Stimulated activated CD4-positive, alpha-beta T cell treated with anti-CD3 and anti-CD28 coated beads, Interleukin-2, amount 100 ng/mL, for 4 hours (primary cell): Measurements from ENCODE around the gene FAM217A.
"Not testable (repeated sequence)": the region's sequence is repeated elsewhere in the genome, so short reads cannot be mapped to it uniquely, and the experiment has no call there.

Experiments used
- DNase-seq: peaks from one replicate; pipeline ENCODE4 v3.0.0-alpha.2; 2020; ENCODE audit warnings: low read depth

Gene FAM217A, protein sequence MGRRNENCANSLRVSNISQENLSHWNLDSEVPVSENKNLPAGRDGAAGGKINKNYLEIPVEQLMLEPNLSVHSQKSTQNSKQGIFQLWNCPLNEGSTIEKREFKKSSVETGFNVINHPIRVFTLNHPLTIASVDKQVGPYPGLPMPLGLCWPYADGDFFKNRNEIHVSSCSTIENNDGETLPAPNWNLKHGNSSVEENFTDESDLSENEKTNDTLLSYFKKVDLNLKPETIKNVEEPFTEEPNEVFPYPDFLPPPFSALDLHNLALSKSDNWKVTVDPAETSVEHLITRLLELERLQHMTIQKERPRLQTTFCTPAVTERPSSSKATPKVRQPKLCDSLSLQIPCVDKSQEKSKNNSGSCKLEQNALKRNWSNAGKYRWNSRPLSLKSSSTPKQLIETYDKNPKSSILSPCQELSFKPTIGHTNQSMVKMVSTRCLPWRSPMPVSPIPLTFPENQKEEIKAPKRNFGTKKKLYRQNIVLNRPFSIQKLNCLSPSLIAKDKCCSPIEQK

DNA sequence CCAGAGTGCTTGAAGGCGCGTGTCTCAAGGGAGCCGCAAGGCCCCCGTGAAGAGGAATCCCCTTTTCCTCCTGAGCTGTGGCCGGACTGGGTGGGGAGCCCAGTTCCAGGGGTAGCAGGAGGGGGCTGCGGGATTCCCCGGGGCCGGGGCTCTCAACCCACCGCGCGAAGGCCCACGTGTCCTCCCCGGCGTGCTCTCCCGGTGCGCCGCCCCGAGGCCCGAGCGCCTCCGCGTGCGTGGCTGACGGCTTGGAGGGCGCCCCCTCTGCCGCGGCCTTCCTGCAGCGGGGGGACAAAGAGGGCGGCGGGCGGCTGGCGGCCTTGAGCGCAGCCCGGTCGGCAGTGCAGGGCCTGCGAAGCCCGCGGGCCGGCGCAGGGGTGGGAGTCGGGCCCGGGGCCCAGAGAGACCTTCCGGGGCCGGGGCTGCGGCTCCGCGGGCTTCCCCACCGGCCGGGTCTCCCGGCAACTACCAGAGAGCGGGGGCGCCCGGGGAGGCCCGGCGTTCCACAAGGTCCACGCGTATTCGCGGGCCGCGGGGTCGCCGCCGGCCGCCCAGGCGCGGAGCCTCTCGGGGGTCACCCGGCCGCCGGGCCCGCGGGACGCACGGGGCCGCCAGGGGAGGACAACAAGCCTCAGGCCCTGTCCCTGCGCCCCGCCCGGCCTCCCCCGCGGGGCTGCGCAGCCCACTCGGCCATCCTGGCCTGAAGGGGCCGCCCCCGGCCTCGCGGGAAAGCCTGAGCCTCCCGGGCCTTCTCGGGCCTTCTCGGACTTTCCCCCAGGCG, at the start of gene FAM217A:
TSS of gene FAM217A (minus strand) at position 447 of the 781 bp plus-strand sequence. CDS start 1,723 bp downstream, outside the sequence.
- DNase-seq = no peak

GRCh38 chr6:4128072-4128471, 49.1 kb upstream of the FAM217A start:
- no peak for DNase-seq

DNA sequence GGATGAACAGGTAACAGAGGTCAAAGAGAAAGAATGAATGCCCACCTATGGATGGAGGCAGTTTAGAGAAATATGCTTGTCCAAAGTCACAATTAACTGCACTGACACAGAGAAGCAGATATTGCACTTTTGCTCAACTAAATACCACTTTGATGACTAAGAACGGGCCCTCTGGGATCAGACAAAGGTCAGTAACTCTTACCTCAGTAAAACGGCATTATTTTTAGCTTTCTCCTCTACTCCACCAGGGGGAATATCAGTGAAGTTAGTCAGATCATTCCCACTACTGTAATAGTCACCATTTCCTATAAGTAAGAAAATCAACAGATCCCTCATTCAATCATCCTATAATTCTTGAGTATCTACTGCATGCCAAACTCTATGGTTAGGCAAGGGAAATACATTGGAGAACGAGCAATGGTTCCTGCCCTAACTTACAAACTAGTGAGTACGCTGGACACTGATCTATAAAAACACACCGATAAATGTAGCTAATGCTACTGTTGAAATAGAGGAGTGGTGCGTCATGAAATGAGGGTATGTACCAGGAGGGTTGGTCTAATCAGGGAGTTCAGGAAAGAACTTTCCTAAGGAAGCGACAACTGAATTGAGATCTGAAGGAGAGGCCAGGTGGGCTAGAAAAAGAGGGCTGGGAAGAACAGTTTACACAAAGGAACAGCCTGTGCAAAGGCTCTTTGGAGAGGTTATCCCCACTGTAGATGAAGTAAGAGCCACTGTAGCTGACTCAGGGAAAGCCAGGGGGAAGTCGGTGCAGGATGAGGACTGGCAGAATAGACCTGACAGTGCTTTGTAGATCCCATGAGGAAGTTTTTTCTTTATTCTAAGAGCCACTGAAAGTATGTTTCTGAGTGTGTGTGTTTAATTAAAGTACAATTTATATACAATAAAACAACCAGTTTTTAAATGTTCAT, 47.3 kb upstream of the FAM217A start:
- no peak for DNase-seq

DNA sequence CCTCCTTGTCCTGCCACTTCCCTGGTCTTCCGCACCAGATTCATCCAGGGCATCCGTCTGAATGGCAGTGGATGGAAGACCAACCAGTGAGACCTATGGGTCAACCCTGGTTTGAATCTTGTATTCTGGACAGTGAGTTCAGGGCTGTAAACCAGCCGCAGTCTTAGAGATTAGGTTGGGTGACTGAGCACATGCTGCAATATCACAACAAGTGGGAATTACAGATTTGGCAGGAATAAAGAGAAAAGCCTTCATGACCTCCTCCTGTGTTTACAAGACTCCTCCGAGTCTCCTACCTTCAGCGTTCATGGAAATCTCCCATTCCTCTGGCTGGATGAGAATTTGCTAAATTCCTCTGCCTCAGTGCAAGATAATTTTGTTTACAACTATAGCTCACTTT, 46.6 kb upstream of the FAM217A start:
- no peak for DNase-seq

- DNase-seq = no peak
Observed at GRCh38 chr6:4124351-4124750, 45.4 kb upstream of the FAM217A start.

DNA sequence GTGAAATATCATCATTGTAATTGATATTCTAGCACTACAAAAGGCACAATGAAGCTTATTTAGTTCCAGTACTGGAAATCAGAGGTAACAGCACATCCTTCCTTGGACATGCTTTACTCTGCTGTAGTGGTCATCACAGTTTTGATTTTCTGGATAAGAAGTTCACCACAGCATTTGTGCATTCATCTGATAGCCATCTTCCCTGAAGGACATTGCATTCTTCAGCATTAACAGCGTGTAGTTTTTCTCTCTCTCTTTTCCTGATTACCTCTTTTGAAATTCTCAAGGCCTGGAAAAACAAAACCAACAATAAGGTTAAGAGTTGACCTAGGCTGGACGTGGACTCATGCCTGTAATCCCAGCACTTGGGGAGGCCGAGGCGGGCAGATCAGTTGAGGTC, 36.8 kb upstream of the FAM217A start:
- DNase-seq = no peak

DNA sequence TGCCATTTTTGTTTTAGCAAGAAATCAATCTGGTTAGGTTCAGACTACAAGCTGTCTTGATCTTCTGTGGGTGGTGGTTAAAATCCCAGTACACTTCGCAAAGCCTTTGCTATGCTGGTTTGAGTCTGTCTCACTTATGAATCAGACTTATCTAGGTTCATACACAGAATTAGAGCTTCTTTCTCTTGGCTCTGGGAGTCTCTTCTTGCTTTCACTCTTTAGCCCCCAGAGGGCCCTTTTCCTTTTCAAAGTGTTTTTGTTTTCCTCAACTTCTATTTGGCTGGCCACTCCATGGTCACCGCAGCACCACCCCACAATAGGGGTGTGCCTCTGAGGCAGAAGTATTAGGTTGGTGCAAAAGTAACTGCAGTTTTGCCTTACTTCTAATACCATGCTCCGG, 35.2 kb upstream of the FAM217A start:
- no peak for DNase-seq

DNA sequence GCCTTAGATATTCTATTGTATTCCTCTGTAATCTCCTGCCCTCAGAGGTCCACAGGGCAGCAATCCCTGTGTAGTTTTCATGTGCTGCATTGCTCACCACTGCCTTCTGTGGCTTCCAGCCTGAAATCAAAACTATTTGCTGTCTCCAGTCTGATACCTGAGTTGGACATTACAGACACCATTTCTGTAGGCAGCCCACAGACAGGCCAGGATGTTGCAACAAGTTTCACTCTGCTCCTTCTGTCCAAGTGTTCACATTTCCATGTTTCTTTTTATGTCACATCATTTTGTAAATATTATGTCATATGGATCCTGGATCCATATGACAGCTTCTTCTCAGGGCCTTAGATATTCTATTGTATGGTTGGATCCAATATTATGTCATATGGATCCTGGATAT, 34.7 kb upstream of the FAM217A start:
- DNase-seq = no peak

DNA sequence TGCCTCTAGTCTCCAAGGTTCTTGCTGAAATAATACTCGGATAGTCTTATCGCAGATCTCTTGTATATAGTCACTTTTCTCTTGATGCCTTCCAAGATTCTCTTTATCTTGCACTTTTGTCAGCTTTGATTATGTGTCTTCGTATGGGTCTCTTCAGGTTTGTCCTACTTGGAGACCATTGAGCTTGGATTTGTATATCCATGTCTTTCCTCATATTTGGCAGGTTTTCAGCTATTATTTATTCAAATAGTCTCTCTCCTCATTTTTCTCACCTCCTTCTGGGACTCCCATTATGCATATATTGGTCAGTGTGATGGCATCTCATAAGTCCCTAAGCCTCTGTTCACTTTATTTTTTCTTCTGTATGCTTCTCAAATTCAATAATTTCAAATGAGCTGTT, 33.4 kb upstream of the FAM217A start:
- no peak for DNase-seq

DNA sequence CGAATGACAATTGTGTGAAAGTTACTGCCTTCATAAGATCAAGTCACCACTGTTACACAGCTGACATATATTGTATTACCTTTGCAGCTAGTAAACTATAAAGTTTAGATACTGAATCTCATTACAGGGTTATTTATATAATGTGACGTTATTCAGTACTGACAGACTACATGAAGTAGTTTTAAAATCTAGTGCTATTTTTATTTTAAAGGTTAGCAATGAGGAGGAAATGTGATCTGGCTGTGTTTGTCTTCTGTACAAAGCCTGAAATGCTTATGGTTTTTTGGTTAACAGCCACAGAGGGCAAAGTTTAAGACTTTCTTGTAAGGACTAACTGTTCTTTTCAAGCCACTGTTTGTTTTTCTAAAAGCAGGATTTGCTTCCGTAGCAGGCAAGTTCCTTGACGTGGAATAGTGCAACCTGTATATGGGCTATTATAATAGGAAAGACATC, 30.5 kb upstream of the FAM217A start:
- not testable (repeated sequence) for DNase-seq

GRCh38 chr6:4108561-4109093, 29.7 kb upstream of the FAM217A start:
- no peak for DNase-seq

DNA sequence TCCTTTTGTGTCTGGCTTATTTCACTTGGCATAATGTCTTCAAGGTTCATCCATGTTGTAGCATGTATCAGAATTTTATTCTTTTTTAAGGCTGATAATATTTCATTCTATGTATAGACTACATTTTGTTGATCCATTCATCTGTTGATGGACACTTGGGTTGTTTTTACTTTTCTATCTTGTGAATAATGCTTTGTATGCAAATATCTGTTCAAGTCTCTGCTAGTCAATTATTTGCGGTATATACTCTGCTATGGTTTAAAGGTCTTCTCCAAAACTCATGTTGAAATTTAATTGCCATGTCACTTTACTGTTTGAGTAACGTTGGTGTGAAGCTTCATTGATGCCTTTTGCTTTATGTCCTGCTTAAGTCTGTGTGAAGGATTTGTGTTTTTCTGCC, 28.9 kb upstream of the FAM217A start:
- DNase-seq = no peak

DNA sequence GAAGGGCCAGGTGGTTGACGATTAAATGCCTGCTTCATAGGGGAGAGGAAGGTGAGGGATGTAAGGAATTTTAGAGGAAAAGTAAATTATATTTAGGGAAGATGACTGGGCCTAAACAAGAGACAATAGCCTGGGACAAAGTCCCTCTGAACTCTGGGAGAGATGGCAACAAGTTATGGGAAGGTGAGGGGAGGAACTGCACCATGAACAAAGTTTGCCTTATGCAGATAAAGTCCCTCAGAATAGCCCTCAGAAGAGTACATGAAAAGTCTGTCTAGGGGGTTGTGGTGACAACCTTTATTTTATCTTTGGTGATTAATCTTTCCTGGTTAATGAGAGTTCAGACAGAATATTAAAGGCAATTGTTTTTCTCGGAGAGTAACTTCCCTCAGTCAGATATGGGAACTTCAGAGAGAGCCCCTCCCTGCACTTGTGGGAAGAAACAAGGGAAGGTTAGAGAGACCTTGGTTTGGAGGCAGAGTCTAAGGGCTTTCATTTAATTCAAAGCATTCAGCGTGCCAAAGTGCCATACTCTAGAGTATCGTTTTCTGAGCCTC, 27.1 kb upstream of the FAM217A start:
- DNase-seq = no peak

GRCh38 chr6:4103929-4104328, 25.0 kb upstream of the FAM217A start:
- no peak for DNase-seq

DNA sequence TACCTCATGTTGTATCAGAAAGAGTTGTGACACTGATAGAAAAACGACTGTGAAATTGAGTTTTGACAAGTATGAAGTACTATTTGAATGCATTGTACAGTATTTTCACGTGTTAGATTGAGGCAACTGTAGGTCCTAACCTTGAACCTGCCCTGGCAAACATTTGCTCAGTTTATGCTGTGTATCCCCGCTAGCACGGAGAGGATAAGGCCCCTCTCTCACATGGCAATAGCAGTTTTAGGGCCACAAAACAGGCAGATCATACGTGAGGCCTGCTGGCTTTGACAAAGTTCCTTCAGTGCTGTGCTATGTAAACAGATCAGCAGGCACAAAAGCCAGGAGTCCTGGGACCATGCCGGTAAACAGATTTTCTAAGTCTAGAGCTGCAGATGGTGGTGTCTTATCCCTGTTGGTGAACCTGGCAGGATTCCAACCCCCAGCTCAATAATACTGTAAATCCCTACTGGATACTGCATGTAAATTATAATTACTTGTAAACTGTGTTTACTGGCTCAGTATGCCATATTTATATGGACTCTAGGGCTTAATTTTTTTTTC, 23.8 kb upstream of the FAM217A start:
- no peak for DNase-seq

GRCh38 chr6:4101298-4101697, 22.4 kb upstream of the FAM217A start:
- DNase-seq = no peak

DNA sequence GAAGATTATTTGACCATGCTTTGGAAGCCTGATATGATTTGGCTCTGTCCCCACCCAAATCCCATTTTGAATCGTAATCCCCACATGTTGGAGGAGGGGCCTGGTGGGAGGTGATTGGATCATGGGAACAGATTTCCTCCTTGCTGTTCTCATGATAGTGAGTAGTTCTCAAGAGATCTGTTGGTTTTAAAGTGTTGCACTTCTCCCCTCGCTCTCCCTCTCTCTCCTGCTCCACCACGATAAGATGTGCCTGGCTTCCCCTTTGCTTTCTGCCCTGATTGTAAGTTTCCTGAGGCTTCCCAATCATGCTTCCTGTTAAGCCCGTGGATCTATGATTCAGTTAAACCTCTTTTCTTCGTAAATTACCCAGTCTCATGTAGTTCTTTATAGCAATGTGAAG, 21.7 kb upstream of the FAM217A start:
- DNase-seq = no peak

GRCh38 chr6:4093288-4093687, 14.4 kb upstream of the FAM217A start:
- no peak for DNase-seq

- DNase-seq = no peak
Observed at GRCh38 chr6:4091941-4092340, 13.0 kb upstream of the FAM217A start.

DNA sequence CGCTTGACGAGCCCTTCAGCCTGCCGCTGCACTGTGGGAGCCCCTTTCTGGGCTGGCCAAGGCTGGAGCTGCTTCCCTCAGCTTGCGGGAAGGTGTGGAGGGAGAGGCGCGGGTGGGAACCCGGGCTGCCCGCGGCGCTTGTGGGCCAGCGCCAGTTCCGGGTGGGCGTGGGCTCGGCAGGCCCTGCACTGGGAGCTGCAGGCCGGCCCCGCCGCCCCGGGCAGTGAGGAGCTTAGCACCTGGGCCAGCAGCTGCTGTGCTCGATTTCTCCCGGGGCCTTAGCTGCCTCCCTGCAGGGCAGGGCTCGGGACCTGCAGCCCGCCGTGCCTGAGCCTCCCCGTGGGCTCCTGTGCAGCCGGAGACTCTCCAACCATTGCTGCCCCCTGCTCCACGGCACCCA, 11.1 kb upstream of the FAM217A start:
- DNase-seq = not testable (repeated sequence)

GRCh38 chr6:4088704-4089103, 9.8 kb upstream of the FAM217A start:
- no peak for DNase-seq
